Liver (tissue), 9 donors: ENCODE data around the gene LILRB5. TPM values are rescaled to one million over a fixed set of nuclear protein-coding genes. Genes with fewer than 3 reads are reported as not detected.

Experiments used
- DNase-seq: peaks from one replicate; pipeline ENCODE4 v3.0.0-alpha.2; 2017; ENCODE audit warnings: low spot score
- H3K27ac ChIP-seq, 2 donors: one replicate each; pipeline ENCODE4 v1.7.0; 2013; ENCODE audit warnings: inconsistent platforms in 2 of 2, low read length in 2 of 2, control low read depth in 1 of 2, low read depth in 1 of 2, mild to moderate bottlenecking in 1 of 2
- H3K27me3 ChIP-seq, 4 donors: one replicate each; pipeline versions ENCODE4 v1.6.1 to v1.7.0; 2013; ENCODE audit warnings: low read length in 3 of 4, inconsistent platforms in 1 of 4, mild to moderate bottlenecking in 1 of 4, moderate library complexity in 1 of 4; ENCODE audit not compliant: control insufficient read depth in 4 of 4, insufficient read depth in 4 of 4
- H3K36me3 ChIP-seq, 4 donors: one replicate each; pipeline versions ENCODE4 v1.6.1 to v1.7.0; 2013; ENCODE audit warnings: low read length in 3 of 4, mild to moderate bottlenecking in 3 of 4, low read depth in 1 of 4, moderate library complexity in 1 of 4; ENCODE audit not compliant: control insufficient read depth in 4 of 4, insufficient read depth in 3 of 4
- H3K4me1 ChIP-seq, 4 donors: one replicate each; pipeline versions ENCODE4 v1.6.1 to v1.7.0; 2013; ENCODE audit warnings: low read length in 3 of 4, mild to moderate bottlenecking in 3 of 4, moderate library complexity in 1 of 4; ENCODE audit not compliant: control insufficient read depth in 4 of 4, insufficient read depth in 4 of 4
- H3K4me3 ChIP-seq, 3 donors: one replicate each; pipeline versions ENCODE4 v1.6.1 to v1.7.0; 2013; ENCODE audit warnings: low read length in 3 of 3, control low read depth in 1 of 3, low read depth in 1 of 3, mild to moderate bottlenecking in 1 of 3
- H3K9ac ChIP-seq, 2 donors: one replicate each; pipeline ENCODE4 v1.7.0; 2013; ENCODE audit warnings: low read length in 2 of 2, mild to moderate bottlenecking in 2 of 2, moderate library complexity in 2 of 2, control low read depth in 1 of 2, low read depth in 1 of 2
- H3K9me3 ChIP-seq, 4 donors: one replicate each; pipeline versions ENCODE4 v1.6.1 to v1.7.0; 2013; ENCODE audit warnings: low read length in 3 of 4; ENCODE audit not compliant: control insufficient read depth in 4 of 4
- EGR1 ChIP-seq, 2 donors: IDR thresholded peaks; 2 replicates each; pipeline ENCODE4 v1.6.1; 2016 to 2018; ENCODE audit warnings: antibody characterized with exemption in 2 of 2, low read depth in 2 of 2
- FOXA1 ChIP-seq: IDR thresholded peaks from 2 replicates; pipeline ENCODE4 v1.6.1; 2016; ENCODE audit warnings: antibody characterized with exemption
- FOXA2 ChIP-seq: IDR thresholded peaks from 2 replicates; pipeline ENCODE4 v1.6.1; 2016; ENCODE audit warnings: antibody characterized with exemption
- GABPA ChIP-seq, 2 donors: IDR thresholded peaks in 1 of 2; conservative IDR thresholded peaks in 1 of 2; 2 replicates each; pipeline ENCODE4 v1.6.1; 2016; ENCODE audit warnings: antibody characterized with exemption in 2 of 2, mild to moderate bottlenecking in 1 of 2, moderate library complexity in 1 of 2
- HNF4A ChIP-seq, 2 donors: conservative IDR thresholded peaks; 2 replicates each; pipeline ENCODE4 v1.6.1; 2016; ENCODE audit warnings: antibody characterized with exemption in 2 of 2, mild to moderate bottlenecking in 2 of 2
- HNF4G ChIP-seq: IDR thresholded peaks from 2 replicates; pipeline ENCODE4 v1.6.1; 2016; ENCODE audit warnings: antibody characterized with exemption
- NR2F2 ChIP-seq: IDR thresholded peaks from 2 replicates; pipeline ENCODE4 v1.6.1; 2016; ENCODE audit warnings: antibody characterized with exemption
- RXRA ChIP-seq, 2 donors: IDR thresholded peaks; 2 replicates each; pipeline ENCODE4 v1.6.1; 2017 to 2018; ENCODE audit warnings: antibody characterized with exemption in 2 of 2, mild to moderate bottlenecking in 1 of 2
- SP1 ChIP-seq: IDR thresholded peaks from 2 replicates; pipeline ENCODE4 v1.6.1; 2018; ENCODE audit warnings: antibody characterized with exemption, mild to moderate bottlenecking
- YY1 ChIP-seq: IDR thresholded peaks from 2 replicates; pipeline ENCODE4 v1.6.1; 2016; ENCODE audit warnings: antibody characterized with exemption, mild to moderate bottlenecking
- WGBS: extraction: QIAGEN DNeasy Blood & Tissue Kit; methylation state at CpG from one replicate; pipeline ENCODE4 v1.1.7; 2013; 5-methylcytosine and 5-hydroxymethylcytosine counted together
- polyA plus RNA-seq, 2 donors: library from polyadenylated mRNA; stranded (reverse) in 1 of 2; unstranded in 1 of 2; fragments of 200-250 nt in 1 of 2; fragments of >200 nt in 1 of 2; fragmentation: Nextera tagmentation in 1 of 2; extraction: Ambion mirVana in 1 of 2; gene quantifications; one replicate each; pipeline versions ENCODE4 v1.2.1 to v1.2.3, GENCODE V29; 2013 to 2015
- total RNA-seq, 2 donors: library from RNA; depleted of rRNA; stranded (reverse); fragments of >200 nt; gene quantifications; one replicate each; pipeline ENCODE4 v1.2.3, GENCODE V29; 2014
- TF ChIP-seq, protein P1 (sequence below): IDR thresholded peaks from 2 replicates; pipeline ENCODE4 v1.6.1; 2016; ENCODE audit warnings: antibody characterized with exemption
- TF ChIP-seq, protein P2 (sequence below): IDR thresholded peaks from 2 replicates; pipeline ENCODE4 v1.6.1; 2016; ENCODE audit warnings: antibody characterized with exemption
- TF ChIP-seq, protein P3 (sequence below): fragments of 150-350 bp; IDR thresholded peaks from 2 replicates; pipeline ENCODE4 v1.5.1; 2017; ENCODE audit warnings: improper control_type of control experiment, low read depth, low read length; ENCODE audit not compliant: missing input control
- TF ChIP-seq, protein P4 (sequence below): IDR thresholded peaks from 2 replicates; pipeline ENCODE4 v1.6.1; 2016; ENCODE audit warnings: antibody characterized with exemption
- TF ChIP-seq, protein P5 (sequence below): IDR thresholded peaks from 2 replicates; pipeline ENCODE4 v1.6.1; 2016; ENCODE audit warnings: antibody characterized with exemption, mild to moderate bottlenecking
- donor health status: healthy.
- donor health status: healthy.
- donor health status: healthy.
- donor health status: healthy.
- donor health status: healthy.

LILRB5 gene
- total and polyA plus RNA-seq, 4 donors = 5.1 to 10.8 (median 6.3) TPM

DNA sequence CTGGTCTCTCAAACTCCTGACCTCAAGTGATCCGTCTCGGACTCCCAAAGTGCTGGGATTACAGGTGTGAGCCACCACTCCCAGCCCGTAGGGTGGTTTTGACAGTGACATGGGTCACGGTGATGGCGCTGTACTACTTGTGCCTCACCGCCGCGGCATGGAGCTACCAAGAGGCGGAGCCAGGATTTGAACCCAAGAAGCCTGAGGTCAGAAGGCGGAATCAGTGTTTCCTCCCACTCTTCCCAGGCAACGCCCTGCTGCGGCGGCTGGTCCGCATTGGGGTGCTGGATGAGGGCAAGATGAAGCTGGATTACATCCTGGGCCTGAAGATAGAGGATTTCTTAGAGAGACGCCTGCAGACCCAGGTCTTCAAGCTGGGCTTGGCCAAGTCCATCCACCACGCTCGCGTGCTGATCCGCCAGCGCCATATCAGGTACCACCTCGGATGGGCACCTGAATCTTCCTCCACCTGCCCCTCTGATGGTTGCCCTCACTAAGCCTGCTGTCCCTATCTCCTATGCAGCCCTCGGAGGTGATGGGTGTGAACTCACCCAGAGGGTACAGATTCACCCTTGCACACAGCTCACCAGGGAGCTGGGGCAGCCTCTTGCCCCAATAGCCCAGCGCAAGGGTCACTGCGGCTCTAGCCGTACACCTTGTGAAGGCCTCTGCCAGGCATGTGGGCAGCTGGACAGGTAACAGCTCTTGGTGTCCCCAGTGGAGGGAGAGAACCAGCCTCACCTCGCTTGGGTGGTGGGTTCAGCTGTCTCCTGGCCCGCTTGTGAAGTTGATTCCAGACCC, 50.8 kb downstream of the LILRB5 start:
- WGBS = 90% methylated on average over 27 of the region's 27 CpGs
- Histone ChIP-seq H3K4me1 (peaks cover 31 to 100% (median 84%) of the 10 kb centered on the region in 4 donors), H3K9me3 (no peaks in the 10 kb centered on the region), H3K9ac (no peak overlapping the region), H3K27ac (peak overlapping the region; percentile 88 to 94), H3K4me3 (no peak overlapping the region), H3K27me3 (no peaks in the 10 kb centered on the region), H3K36me3 (peaks cover 20 to 47% (median 32%) of the 10 kb centered on the region in 4 donors)
- TF ChIP-seq, protein P1, sequence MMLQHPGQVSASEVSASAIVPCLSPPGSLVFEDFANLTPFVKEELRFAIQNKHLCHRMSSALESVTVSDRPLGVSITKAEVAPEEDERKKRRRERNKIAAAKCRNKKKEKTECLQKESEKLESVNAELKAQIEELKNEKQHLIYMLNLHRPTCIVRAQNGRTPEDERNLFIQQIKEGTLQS = no peak
- TF ChIP-seq NR2F2 (no peak), RXRA (IDR thresholded peaks at IDR 0.05) (peak in 1 of 2 donors; percentile 9), HNF4G (no peak), HNF4A (conservative IDR thresholded peaks at IDR 0.05) (no peak)
- DNase-seq = no peak

DNA sequence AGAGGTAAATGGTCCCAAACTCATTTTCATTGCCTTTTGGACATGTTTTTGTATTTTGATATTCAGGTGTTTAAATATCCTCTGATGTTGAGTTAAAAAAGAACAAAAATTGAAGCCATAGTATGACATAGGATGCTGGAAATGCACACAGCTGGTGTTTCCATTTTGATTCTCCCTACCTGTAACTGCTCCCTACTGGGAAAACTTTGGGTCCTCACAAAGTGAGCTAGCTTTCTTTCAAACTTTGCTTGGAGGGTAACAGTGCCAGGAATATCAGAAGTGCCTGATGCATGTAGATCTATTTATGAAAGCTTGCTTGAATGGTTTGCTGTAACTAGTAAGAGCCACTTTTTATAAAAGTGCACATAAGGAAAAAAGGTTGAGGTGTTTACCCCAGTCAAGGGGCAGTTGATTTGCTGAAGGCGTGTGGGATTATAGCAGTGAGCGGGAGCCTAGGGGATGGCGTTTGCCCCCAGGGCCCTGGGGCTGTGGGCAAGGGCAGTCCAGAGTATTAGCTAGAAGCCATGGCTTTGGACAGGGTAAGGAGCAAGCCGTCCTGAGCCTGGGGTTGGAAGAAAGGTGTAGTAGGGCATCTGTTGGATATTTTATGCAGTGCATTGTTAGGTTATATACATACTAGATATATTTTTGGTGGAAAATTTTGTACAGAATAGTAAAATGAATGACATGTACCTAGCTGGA, 52.2 kb downstream of the LILRB5 start:
- WGBS = 87% methylated on average over 4 of the region's 4 CpGs
- no peak for DNase-seq
- Histone ChIP-seq H3K4me3 (no peak overlapping the region), H3K9ac (no peak overlapping the region), H3K9me3 (no peaks in the 10 kb centered on the region), H3K27me3 (no peaks in the 10 kb centered on the region), H3K4me1 (peaks cover 30 to 88% (median 77%) of the 10 kb centered on the region in 4 donors), H3K27ac (peak overlapping the region; percentile 23 to 28), H3K36me3 (peaks cover 20 to 47% (median 32%) of the 10 kb centered on the region in 4 donors)
- TF ChIP-seq RXRA (IDR thresholded peaks at IDR 0.05) = no peak
- TF ChIP-seq FOXA2 = no peak
- TF ChIP-seq, protein P2, sequence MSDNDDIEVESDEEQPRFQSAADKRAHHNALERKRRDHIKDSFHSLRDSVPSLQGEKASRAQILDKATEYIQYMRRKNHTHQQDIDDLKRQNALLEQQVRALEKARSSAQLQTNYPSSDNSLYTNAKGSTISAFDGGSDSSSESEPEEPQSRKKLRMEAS = no peak
- no peak for TF ChIP-seq FOXA1
- TF ChIP-seq YY1 = no peak
- TF ChIP-seq, protein P1 = no peak
- no peak for TF ChIP-seq SP1
- TF ChIP-seq, protein P3, sequence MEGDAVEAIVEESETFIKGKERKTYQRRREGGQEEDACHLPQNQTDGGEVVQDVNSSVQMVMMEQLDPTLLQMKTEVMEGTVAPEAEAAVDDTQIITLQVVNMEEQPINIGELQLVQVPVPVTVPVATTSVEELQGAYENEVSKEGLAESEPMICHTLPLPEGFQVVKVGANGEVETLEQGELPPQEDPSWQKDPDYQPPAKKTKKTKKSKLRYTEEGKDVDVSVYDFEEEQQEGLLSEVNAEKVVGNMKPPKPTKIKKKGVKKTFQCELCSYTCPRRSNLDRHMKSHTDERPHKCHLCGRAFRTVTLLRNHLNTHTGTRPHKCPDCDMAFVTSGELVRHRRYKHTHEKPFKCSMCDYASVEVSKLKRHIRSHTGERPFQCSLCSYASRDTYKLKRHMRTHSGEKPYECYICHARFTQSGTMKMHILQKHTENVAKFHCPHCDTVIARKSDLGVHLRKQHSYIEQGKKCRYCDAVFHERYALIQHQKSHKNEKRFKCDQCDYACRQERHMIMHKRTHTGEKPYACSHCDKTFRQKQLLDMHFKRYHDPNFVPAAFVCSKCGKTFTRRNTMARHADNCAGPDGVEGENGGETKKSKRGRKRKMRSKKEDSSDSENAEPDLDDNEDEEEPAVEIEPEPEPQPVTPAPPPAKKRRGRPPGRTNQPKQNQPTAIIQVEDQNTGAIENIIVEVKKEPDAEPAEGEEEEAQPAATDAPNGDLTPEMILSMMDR = no peak
- TF ChIP-seq NR2F2 = no peak
- TF ChIP-seq, protein P4, sequence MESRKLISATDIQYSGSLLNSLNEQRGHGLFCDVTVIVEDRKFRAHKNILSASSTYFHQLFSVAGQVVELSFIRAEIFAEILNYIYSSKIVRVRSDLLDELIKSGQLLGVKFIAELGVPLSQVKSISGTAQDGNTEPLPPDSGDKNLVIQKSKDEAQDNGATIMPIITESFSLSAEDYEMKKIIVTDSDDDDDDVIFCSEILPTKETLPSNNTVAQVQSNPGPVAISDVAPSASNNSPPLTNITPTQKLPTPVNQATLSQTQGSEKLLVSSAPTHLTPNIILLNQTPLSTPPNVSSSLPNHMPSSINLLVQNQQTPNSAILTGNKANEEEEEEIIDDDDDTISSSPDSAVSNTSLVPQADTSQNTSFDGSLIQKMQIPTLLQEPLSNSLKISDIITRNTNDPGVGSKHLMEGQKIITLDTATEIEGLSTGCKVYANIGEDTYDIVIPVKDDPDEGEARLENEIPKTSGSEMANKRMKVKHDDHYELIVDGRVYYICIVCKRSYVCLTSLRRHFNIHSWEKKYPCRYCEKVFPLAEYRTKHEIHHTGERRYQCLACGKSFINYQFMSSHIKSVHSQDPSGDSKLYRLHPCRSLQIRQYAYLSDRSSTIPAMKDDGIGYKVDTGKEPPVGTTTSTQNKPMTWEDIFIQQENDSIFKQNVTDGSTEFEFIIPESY = no peak
- TF ChIP-seq GABPA (IDR thresholded peaks at IDR 0.05 in 1 of 2, conservative IDR thresholded peaks at IDR 0.05 in 1 of 2) = no peak
- TF ChIP-seq, protein P5, sequence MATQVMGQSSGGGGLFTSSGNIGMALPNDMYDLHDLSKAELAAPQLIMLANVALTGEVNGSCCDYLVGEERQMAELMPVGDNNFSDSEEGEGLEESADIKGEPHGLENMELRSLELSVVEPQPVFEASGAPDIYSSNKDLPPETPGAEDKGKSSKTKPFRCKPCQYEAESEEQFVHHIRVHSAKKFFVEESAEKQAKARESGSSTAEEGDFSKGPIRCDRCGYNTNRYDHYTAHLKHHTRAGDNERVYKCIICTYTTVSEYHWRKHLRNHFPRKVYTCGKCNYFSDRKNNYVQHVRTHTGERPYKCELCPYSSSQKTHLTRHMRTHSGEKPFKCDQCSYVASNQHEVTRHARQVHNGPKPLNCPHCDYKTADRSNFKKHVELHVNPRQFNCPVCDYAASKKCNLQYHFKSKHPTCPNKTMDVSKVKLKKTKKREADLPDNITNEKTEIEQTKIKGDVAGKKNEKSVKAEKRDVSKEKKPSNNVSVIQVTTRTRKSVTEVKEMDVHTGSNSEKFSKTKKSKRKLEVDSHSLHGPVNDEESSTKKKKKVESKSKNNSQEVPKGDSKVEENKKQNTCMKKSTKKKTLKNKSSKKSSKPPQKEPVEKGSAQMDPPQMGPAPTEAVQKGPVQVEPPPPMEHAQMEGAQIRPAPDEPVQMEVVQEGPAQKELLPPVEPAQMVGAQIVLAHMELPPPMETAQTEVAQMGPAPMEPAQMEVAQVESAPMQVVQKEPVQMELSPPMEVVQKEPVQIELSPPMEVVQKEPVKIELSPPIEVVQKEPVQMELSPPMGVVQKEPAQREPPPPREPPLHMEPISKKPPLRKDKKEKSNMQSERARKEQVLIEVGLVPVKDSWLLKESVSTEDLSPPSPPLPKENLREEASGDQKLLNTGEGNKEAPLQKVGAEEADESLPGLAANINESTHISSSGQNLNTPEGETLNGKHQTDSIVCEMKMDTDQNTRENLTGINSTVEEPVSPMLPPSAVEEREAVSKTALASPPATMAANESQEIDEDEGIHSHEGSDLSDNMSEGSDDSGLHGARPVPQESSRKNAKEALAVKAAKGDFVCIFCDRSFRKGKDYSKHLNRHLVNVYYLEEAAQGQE = no peak
- TF ChIP-seq EGR1 (IDR thresholded peaks at IDR 0.05; ENCODE audit: low read depth in 2 of 2) = no peak
